BE2C (cell line): ENCODE results near the gene GPT2.
"Not testable (repeated sequence)": the region's sequence is repeated elsewhere in the genome, so short reads cannot be mapped to it uniquely, and the experiment has no call there.

Experiments
- DNase-seq: peaks from one replicate; pipeline ENCODE4 v3.0.0-alpha.2; 2020
- H3K27me3 ChIP-seq: fragments of 250-450 bp; sonication (Bioruptor Pico); 2 replicates; pipeline ENCODE4 v1.5.1; 2020; ENCODE audit warnings: mild to moderate bottlenecking
- H3K36me3 ChIP-seq: fragments of 250-450 bp; sonication (Bioruptor Pico); 2 replicates; pipeline ENCODE4 v1.5.1; 2020; ENCODE audit warnings: mild to moderate bottlenecking
- H3K4me1 ChIP-seq: fragments of 250-450 bp; sonication (Bioruptor Pico); 2 replicates; pipeline ENCODE4 v1.5.1; 2020
- H3K4me3 ChIP-seq: 2 replicates; pipeline ENCODE4 v1.5.1; 2011; ENCODE audit warnings: low read depth, low read length
- H3K9me3 ChIP-seq: fragments of 250-450 bp; sonication (Bioruptor Pico); 2 replicates; pipeline ENCODE4 v1.5.1; 2020
- TF ChIP-seq, protein P1 (sequence below): IDR thresholded peaks from 2 replicates; pipeline ENCODE4 v1.5.1; 2012; ENCODE audit warnings: mild to moderate bottlenecking, low read depth, low read length

GPT2 gene

GRCh38 chr16:46862555-46863447 lies 21.4 kb upstream of the GPT2 start:
- TF ChIP-seq, protein P1, sequence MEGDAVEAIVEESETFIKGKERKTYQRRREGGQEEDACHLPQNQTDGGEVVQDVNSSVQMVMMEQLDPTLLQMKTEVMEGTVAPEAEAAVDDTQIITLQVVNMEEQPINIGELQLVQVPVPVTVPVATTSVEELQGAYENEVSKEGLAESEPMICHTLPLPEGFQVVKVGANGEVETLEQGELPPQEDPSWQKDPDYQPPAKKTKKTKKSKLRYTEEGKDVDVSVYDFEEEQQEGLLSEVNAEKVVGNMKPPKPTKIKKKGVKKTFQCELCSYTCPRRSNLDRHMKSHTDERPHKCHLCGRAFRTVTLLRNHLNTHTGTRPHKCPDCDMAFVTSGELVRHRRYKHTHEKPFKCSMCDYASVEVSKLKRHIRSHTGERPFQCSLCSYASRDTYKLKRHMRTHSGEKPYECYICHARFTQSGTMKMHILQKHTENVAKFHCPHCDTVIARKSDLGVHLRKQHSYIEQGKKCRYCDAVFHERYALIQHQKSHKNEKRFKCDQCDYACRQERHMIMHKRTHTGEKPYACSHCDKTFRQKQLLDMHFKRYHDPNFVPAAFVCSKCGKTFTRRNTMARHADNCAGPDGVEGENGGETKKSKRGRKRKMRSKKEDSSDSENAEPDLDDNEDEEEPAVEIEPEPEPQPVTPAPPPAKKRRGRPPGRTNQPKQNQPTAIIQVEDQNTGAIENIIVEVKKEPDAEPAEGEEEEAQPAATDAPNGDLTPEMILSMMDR, result no peak
- Histone ChIP-seq H3K4me3 (no peak overlapping the region), H3K9me3 (no peaks in the 10 kb centered on the region), H3K4me1 (no peaks in the 10 kb centered on the region), H3K27me3 (no peaks in the 10 kb centered on the region), H3K36me3 (no peaks in the 10 kb centered on the region)
- DNase-seq, result no peak

DNA sequence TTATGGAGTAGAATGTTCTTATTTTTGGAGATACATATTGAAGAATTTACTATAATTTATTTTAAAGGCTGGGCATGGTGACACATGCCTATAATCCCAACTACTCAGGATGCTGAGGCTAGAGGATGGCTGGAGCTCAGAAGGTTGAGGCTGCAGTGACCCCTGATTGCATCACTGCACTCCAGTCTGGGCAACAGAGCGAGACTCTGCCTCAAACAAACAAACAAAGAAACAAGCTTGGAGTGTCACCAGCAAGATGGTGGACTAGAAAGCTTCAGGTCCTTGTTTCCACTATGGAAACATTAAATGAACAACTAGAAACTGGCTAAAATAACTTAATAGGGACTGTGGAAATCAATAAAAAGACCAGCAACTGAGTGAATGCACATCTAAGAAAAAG lies 17.9 kb upstream of the GPT2 start:
- Histone ChIP-seq H3K4me1 (no peaks in the 10 kb centered on the region), H3K4me3 (no peak overlapping the region), H3K9me3 (no peaks in the 10 kb centered on the region), H3K27me3 (no peaks in the 10 kb centered on the region), H3K36me3 (no peaks in the 10 kb centered on the region)
- DNase-seq, result no peak
- TF ChIP-seq, protein P1, result no peak

DNA sequence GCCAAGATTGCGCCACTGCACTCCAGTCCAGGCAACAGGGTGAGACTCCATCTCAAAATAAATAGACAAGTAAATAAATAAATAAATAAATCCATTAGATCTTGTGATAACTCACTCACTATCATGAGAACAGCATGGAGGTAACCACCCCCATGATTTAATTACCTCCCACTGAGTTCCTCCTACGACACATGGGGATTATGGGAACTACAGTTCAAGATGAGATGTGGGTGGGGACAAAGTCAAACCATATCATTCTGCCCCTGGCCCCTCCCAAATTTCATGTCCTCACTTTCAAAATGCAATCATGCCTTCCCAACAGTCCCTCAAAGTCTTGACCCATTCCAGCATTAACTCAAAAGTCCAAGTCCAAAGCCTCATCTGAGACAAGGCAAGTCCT lies 16.7 kb upstream of the GPT2 start:
- not testable (repeated sequence) for H3K9me3 ChIP-seq, DNase-seq, H3K4me1 ChIP-seq, H3K36me3 ChIP-seq, H3K27me3 ChIP-seq, H3K4me3 ChIP-seq

GRCh38 chr16:46868891-46869290 lies 15.3 kb upstream of the GPT2 start:
- H3K27me3 ChIP-seq, H3K4me3 ChIP-seq, H3K36me3 ChIP-seq, H3K9me3 ChIP-seq, DNase-seq, H3K4me1 ChIP-seq: not testable (repeated sequence)

DNA sequence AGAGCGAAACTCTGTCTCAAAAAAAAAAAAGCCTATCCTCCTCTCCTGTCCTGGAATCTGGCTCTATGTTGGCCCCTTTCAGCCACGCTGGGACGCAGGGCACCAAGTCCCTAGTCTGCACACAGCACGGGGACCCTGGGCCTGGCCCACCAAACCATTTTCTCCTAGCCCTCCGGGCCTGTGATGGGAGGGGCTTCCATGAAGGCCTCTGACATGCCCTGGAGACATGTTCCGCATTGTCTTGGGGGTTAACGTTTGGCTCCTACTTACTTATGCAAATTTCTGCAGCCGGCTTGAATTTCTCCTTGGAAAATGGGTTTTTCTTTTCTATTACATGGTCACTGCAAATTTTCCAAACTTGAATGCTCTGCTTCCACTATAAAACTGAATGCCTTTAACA lies 12.6 kb upstream of the GPT2 start:
- no peaks in the 10 kb centered on the region for H3K27me3 ChIP-seq
- no peaks in the 10 kb centered on the region for H3K9me3 ChIP-seq
- H3K4me1 ChIP-seq, result no peaks in the 10 kb centered on the region; the same call in none of the 2 replicates
- no peaks in the 10 kb centered on the region for H3K36me3 ChIP-seq
- TF ChIP-seq, protein P1, result no peak
- H3K4me3 ChIP-seq, result no peak overlapping the region
- no peak for DNase-seq

DNA sequence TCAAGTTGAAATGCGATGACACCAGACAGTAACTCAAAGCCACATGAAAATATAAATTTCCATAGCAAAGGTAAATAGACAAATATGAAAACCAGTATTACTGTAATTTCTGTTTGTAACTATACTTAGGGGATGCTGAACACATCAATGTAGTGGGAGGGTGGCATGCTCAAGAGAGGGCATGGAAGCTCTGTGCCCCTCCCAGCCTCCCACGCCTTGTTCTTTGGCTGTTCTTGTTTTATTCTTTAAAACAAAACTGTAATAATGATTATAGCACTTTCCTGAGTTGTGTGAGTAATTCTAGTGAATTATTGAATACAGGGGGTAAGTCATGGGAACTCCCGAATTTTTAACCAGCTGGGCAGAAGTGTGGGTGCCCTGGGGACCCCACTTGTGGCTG lies 11.0 kb upstream of the GPT2 start:
- H3K4me1 ChIP-seq, result no peaks in the 10 kb centered on the region; the same call in none of the 2 replicates
- H3K4me3 ChIP-seq, result no peak overlapping the region
- no peaks in the 10 kb centered on the region for H3K27me3 ChIP-seq
- DNase-seq, result no peak
- no peaks in the 10 kb centered on the region for H3K36me3 ChIP-seq
- no peaks in the 10 kb centered on the region for H3K9me3 ChIP-seq
- TF ChIP-seq, protein P1, result no peak

DNA sequence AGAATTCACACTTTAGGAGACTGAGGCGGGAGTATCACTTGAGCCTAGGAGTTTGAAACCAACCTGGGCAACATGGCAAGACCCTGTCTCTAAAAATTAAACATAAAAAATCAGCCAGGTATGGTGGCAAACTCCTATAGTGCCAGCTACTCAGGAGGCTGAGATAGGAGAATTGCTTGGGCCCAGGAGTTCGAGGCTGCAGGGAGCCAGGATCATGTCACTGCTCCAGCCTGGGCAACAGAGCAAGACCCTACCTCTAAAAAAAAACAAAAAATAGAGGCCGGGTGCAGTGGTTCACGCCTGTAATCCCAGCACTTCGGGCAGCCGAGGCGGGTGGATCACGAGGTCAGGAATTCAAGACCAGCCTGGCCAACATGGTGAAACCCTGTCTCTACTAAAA lies 8.9 kb upstream of the GPT2 start:
- H3K4me3 ChIP-seq, result no peak overlapping the region
- DNase-seq, result no peak
- H3K4me1 ChIP-seq, result no peaks in the 10 kb centered on the region; the same call in none of the 2 replicates
- no peaks in the 10 kb centered on the region for H3K36me3 ChIP-seq
- TF ChIP-seq, protein P1, result no peak
- no peaks in the 10 kb centered on the region for H3K27me3 ChIP-seq
- no peaks in the 10 kb centered on the region for H3K9me3 ChIP-seq
